GM19193 (cell line): ENCODE data around the gene TP53I13.
A peak's percentile ranks its signal among the peaks of the same experiment; 100 is the strongest.

Experiments used
- POLR2A ChIP-seq: IDR thresholded peaks from 4 replicates; pipeline ENCODE4 v1.6.1; 2011; ENCODE audit not compliant: insufficient read depth, insufficient read length; ENCODE audit errors: extremely low read depth

Gene TP53I13

GRCh38 chr17:29562615-29563014 lies 5.9 kb upstream of the TP53I13 start:
- TF ChIP-seq POLR2A = no peak

GRCh38 chr17:29563816-29564215 lies 4.7 kb upstream of the TP53I13 start:
- TF ChIP-seq POLR2A = no peak

- TF ChIP-seq POLR2A = no peak
Observed at GRCh38 chr17:29565643-29566472, 2.6 kb upstream of the TP53I13 start.

- TF ChIP-seq POLR2A = no peak
Observed at GRCh38 chr17:29566473-29567303, 1.8 kb upstream of the TP53I13 start, which contains the start of gene ABHD15. Gene ABHD15 (minus strand): TSS chr17:29567037. CDS start chr17:29566966, 71 bp downstream.

- no peak for TF ChIP-seq POLR2A
Observed at GRCh38 chr17:29567304-29567553, 1.3 kb upstream of the TP53I13 start.

GRCh38 chr17:29567554-29568330 lies 759 bp upstream of the TP53I13 start:
- TF ChIP-seq POLR2A = no peak

- no peak for TF ChIP-seq POLR2A
Observed at GRCh38 chr17:29569245-29569950, 897 bp downstream of the TP53I13 start.

GRCh38 chr17:29570521-29570920 lies 2.0 kb downstream of the TP53I13 start:
- no peak for TF ChIP-seq POLR2A

GRCh38 chr17:29571486-29571882 lies 3.0 kb downstream of the TP53I13 start:
- TF ChIP-seq POLR2A = no peak

- no peak for TF ChIP-seq POLR2A
Observed at GRCh38 chr17:29571883-29572681, 3.6 kb downstream of the TP53I13 start.

GRCh38 chr17:29572691-29573557 lies 4.4 kb downstream of the TP53I13 start:
- TF ChIP-seq POLR2A = peak; percentile 42

GRCh38 chr17:29573558-29573869 lies 5.0 kb downstream of the TP53I13 start:
- no peak for TF ChIP-seq POLR2A
